ENCODE results near the gene NBPF6.
"Not testable (repeated sequence)": the region's sequence is repeated elsewhere in the genome, so short reads cannot be mapped to it uniquely, and the experiment has no call there.

GRCh38 chr1:108463962-108464361, 13.8 kb downstream of the NBPF6 start:
- TF ChIP-seq, protein P1, sequence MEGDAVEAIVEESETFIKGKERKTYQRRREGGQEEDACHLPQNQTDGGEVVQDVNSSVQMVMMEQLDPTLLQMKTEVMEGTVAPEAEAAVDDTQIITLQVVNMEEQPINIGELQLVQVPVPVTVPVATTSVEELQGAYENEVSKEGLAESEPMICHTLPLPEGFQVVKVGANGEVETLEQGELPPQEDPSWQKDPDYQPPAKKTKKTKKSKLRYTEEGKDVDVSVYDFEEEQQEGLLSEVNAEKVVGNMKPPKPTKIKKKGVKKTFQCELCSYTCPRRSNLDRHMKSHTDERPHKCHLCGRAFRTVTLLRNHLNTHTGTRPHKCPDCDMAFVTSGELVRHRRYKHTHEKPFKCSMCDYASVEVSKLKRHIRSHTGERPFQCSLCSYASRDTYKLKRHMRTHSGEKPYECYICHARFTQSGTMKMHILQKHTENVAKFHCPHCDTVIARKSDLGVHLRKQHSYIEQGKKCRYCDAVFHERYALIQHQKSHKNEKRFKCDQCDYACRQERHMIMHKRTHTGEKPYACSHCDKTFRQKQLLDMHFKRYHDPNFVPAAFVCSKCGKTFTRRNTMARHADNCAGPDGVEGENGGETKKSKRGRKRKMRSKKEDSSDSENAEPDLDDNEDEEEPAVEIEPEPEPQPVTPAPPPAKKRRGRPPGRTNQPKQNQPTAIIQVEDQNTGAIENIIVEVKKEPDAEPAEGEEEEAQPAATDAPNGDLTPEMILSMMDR (IDR thresholded peaks at IDR 0.05; ENCODE audit: low read depth, low read length): not testable (repeated sequence)
- TF ChIP-seq POLR2A (IDR thresholded peaks at IDR 0.05; ENCODE audit: extremely low read depth, insufficient read length); MYC (IDR thresholded peaks at IDR 0.05; ENCODE audit: low read depth, low read length): not testable (repeated sequence)

Data from NB4 (cell line).